ENCODE data around the gene CNTNAP5.

CNTNAP5 gene

DNA sequence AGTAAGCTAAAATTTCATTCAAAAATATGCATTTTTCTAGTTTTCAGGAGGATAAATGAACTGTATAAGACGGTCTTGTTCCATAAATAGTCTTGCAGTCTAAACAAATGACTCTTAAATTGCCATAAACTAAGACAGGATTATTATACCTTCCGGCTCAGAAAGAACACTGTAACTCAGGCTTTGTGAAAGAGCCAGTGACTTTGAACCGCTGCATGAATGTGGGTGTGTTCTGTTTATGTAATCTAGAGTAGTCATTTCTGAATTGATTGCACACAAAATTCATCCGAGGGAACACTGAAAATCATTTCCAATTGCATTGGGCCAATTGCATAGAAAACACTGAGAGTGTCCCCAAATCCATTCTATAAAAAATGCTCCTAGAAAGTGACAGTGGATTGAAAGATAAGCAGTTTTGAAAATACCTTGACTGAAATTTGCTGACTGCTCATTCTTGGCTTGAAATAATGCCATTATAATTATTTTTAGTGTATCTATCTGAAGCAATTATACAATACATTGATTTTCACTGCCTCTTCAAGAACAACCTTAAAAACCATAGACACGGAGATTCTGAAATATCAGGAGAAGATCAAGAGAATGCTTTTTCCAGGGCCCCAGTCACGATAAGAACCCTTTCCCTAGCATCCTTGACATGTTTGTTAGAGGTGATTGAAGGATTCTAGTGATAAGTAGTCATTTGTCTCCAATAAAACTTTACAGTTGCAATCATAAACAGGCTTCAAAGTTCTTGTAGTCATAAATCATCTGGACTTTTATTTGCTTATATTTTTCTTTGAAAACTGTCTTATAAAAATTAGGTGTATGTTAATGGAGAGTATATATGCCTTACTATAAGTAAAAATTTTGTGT, 55.4 kb downstream of the CNTNAP5 start:
- Histone ChIP-seq H3K9me3 (ENCODE audit: low read length) (no peaks in the 10 kb centered on the region), H2AFZ (ENCODE audit: low read depth, low read length) (no peak overlapping the region), H3K4me1 (ENCODE audit: insufficient read depth, low read length) (no peaks in the 10 kb centered on the region), H3K4me3 (ENCODE audit: low read length) (no peak overlapping the region), H3K36me3 (ENCODE audit: insufficient read depth, low read length) (no peaks in the 10 kb centered on the region), H3K27me3 (ENCODE audit: insufficient read depth, low read length) (no peaks in the 10 kb centered on the region)

DNA sequence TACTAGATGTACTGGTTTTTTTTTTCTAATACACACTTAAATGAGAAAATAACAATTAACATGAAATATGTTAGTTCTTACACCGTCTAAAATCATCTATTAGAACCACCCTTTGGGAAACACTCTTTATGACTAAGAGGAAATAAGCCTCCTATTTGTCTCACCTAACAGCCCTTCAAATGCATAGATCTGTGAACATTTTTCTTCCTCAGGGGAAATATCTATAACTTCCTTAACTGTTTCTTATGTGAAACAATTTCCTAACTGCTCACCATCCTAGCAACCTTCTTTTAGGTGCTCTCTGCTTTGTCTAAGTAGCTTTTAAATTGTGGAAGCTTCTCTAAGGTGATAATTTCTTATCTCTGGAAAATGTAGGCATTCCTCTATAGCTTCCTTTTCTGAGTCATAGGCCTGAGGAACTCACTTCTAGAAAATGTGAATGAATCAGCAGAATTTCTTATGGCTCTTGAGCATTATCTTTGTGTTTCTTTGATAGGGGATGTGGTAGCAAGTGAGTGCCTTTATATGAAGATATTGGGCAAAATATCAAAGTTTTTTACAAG, 56.1 kb downstream of the CNTNAP5 start:
- Histone ChIP-seq H3K4me3 (ENCODE audit: low read length) (no peak overlapping the region), H2AFZ (ENCODE audit: low read depth, low read length) (no peak overlapping the region), H3K36me3 (ENCODE audit: insufficient read depth, low read length) (no peaks in the 10 kb centered on the region), H3K4me1 (ENCODE audit: insufficient read depth, low read length) (no peaks in the 10 kb centered on the region), H3K9me3 (ENCODE audit: low read length) (no peaks in the 10 kb centered on the region), H3K27me3 (ENCODE audit: insufficient read depth, low read length) (no peaks in the 10 kb centered on the region)

DNA sequence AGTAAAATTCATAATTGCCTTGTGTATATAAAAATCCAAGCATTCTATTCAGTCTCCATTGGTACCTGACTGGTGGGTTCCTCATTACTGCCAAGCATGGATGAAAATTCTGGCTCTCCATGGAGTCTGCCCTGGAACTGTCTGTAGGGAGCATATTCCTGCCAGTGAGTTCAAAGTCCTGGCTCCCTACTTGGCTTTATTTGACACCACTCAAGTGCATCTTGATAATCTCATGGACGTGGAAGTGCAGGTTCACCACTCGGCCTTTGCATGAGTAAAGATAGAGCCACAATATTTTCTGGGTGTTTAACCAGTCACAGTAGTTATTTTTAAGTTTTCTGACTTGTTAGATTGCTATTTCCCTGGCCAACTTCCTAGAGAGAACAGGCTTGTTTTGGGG, 63.5 kb downstream of the CNTNAP5 start:
- Histone ChIP-seq H3K27me3 (ENCODE audit: insufficient read depth, low read length) (no peaks in the 10 kb centered on the region), H3K4me1 (ENCODE audit: insufficient read depth, low read length) (no peaks in the 10 kb centered on the region), H3K9me3 (ENCODE audit: low read length) (no peaks in the 10 kb centered on the region), H3K36me3 (ENCODE audit: insufficient read depth, low read length) (no peaks in the 10 kb centered on the region), H3K4me3 (ENCODE audit: low read length) (no peak overlapping the region), H2AFZ (ENCODE audit: low read depth, low read length) (no peak overlapping the region)

DNA sequence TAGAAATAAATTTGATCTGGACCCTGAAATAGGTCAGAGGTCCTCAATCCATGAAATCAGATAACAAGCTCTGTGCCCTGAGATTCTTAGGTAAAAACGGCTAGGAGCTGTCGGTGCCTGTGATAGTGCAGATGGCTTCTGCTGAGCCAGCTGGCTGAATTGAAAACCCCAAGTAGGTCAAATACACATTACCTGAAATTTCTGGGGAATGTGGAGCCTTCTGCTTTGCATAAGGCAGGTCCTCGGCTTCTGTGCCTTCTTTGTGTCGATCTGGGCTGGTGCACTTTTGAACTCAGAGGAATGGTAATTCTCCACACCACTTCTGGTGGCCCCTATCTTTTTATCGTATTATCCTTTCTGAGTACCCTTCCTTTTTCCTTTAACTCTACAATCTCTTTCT, 66.6 kb downstream of the CNTNAP5 start:
- Histone ChIP-seq H3K27me3 (ENCODE audit: insufficient read depth, low read length) (no peaks in the 10 kb centered on the region), H2AFZ (ENCODE audit: low read depth, low read length) (no peak overlapping the region), H3K9me3 (ENCODE audit: low read length) (no peaks in the 10 kb centered on the region), H3K4me3 (ENCODE audit: low read length) (no peak overlapping the region), H3K4me1 (ENCODE audit: insufficient read depth, low read length) (no peaks in the 10 kb centered on the region), H3K36me3 (ENCODE audit: insufficient read depth, low read length) (no peaks in the 10 kb centered on the region)

DNA sequence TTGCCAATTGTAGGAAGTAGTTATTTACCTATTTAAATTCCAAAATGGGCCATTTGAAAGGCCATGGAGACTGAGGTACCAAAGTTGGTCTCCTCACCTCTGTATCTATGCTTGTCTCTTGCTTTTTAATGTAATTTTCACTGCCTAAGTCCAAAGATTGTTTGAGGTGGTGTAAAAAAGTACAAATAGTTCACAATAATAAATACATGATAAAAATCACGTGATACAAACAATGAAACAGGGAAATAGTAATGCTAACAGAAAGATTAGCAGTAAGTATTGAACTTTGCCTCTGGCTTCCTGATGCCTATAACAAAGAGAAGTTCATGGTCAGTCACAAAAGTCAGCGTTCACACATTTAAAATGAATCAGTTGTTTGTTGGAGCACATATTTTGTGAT, 67.6 kb downstream of the CNTNAP5 start:
- Histone ChIP-seq H3K9me3 (ENCODE audit: low read length) (no peaks in the 10 kb centered on the region), H3K4me3 (ENCODE audit: low read length) (no peak overlapping the region), H3K27me3 (ENCODE audit: insufficient read depth, low read length) (no peaks in the 10 kb centered on the region), H3K4me1 (ENCODE audit: insufficient read depth, low read length) (no peaks in the 10 kb centered on the region), H2AFZ (ENCODE audit: low read depth, low read length) (no peak overlapping the region), H3K36me3 (ENCODE audit: insufficient read depth, low read length) (no peaks in the 10 kb centered on the region)

DNA sequence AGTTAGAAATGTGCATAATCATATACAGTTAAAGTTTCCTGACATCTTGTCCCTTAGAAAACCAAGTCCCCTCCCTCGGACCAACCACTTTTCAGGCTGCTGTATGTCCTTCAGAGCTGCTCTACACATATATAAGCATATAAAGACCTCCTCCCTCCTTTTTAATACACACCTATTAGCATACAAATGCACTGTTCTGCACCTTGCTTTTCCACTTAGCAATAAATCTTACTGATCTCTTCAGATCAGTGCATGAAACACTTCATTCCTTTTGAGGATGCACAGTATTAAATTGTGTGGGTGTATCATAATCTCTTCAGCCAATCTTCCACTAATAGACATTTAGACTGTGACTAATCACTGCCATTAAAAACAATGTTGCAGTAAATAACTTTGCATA, 79.8 kb downstream of the CNTNAP5 start:
- H3K4me1 ChIP-seq (ENCODE audit: insufficient read depth, low read length), result no peaks in the 10 kb centered on the region
- H3K36me3 ChIP-seq (ENCODE audit: insufficient read depth, low read length), result no peaks in the 10 kb centered on the region
- H3K27me3 ChIP-seq (ENCODE audit: insufficient read depth, low read length), result no peaks in the 10 kb centered on the region
- no peaks in the 10 kb centered on the region for H3K9me3 ChIP-seq (ENCODE audit: low read length)
- H3K4me3 ChIP-seq (ENCODE audit: low read length), result no peak overlapping the region
- H2AFZ ChIP-seq (ENCODE audit: low read depth, low read length), result no peak overlapping the region

DNA sequence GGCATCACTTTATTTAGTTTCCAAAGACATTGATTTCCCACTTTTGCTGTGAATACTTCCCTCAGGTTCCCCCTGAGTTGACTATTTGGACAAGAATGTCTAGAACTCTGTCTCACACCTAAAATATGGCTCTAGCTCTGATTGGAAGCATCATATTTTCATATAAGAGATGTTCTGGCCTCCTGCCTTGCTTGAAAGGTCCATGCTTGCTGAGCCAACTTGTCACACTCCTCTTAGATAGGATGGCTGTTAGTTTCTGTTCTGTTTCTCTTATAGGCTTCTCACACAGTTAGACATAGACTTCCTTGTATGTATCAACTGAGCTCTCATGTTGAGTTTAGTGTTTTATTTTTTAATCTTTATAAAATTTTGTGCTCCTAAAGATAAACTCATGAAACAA, 87.1 kb downstream of the CNTNAP5 start:
- Histone ChIP-seq H3K36me3 (ENCODE audit: insufficient read depth, low read length) (no peaks in the 10 kb centered on the region), H2AFZ (ENCODE audit: low read depth, low read length) (no peak overlapping the region), H3K27me3 (ENCODE audit: insufficient read depth, low read length) (no peaks in the 10 kb centered on the region), H3K4me3 (ENCODE audit: low read length) (no peak overlapping the region), H3K4me1 (ENCODE audit: insufficient read depth, low read length) (no peaks in the 10 kb centered on the region), H3K9me3 (ENCODE audit: low read length) (no peaks in the 10 kb centered on the region)

DNA sequence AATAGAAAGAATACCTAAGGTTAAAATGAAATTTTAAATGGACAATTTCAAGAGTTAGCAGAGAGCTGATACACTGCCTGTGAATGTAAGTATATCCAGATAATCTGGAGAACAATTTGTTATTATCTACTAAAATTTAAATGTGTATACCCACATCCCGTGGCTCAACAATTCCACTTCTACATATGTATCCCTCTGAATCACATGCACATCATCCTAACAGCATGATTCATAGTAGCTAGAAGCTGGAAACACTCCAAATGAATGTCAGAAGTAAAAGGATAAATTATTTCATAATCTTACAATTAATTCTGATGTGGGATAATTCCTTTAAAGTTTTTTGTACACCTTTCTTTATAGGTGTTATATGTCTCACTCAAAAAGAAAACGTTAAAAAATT, 87.9 kb downstream of the CNTNAP5 start:
- Histone ChIP-seq H3K9me3 (ENCODE audit: low read length) (no peaks in the 10 kb centered on the region), H3K36me3 (ENCODE audit: insufficient read depth, low read length) (no peaks in the 10 kb centered on the region), H3K4me1 (ENCODE audit: insufficient read depth, low read length) (no peaks in the 10 kb centered on the region), H3K27me3 (ENCODE audit: insufficient read depth, low read length) (no peaks in the 10 kb centered on the region), H3K4me3 (ENCODE audit: low read length) (no peak overlapping the region), H2AFZ (ENCODE audit: low read depth, low read length) (no peak overlapping the region)

DNA sequence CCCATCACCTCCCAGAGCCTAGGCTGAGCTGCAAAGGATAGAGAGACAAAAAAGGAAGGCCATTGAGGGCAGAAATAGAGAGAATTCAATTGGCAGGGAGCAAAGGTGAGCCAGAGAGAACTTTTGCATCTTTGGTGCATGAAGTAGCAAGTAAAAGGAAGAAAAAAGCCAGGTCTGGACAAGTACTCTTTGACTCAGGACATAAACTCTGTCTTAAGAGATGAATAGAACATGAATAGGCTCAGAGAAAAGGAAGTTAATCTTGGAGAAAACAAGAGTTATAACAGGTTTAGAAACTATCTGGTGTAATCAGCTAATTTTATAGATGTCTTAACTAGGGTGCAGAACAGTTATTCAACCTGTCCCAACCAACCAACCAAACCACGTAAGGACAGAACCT, 95.2 kb downstream of the CNTNAP5 start:
- Histone ChIP-seq H3K9me3 (ENCODE audit: low read length) (no peaks in the 10 kb centered on the region), H3K36me3 (ENCODE audit: insufficient read depth, low read length) (no peaks in the 10 kb centered on the region), H3K27me3 (ENCODE audit: insufficient read depth, low read length) (no peaks in the 10 kb centered on the region), H2AFZ (ENCODE audit: low read depth, low read length) (no peak overlapping the region), H3K4me3 (ENCODE audit: low read length) (no peak overlapping the region), H3K4me1 (ENCODE audit: insufficient read depth, low read length) (no peaks in the 10 kb centered on the region)

DNA sequence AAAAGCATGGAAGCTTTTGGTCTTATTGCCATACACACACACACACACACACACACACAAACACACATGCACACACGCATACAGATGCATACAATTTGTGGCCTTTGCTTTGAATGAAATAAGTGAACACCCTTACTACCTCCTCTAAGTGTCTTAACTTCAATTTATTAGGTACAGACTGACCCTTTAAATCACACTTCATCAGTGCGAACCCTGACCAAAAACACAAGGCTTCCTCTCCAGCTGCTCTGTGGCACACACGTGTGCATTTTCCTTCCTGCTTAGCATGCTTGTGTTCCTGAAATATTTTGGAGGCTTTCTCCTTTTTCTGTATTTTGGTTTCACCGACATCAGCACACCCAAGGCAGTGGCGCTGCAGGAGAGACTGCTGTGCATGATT, 96.0 kb downstream of the CNTNAP5 start:
- Histone ChIP-seq H3K27me3 (ENCODE audit: insufficient read depth, low read length) (no peaks in the 10 kb centered on the region), H2AFZ (ENCODE audit: low read depth, low read length) (no peak overlapping the region), H3K4me1 (ENCODE audit: insufficient read depth, low read length) (no peaks in the 10 kb centered on the region), H3K36me3 (ENCODE audit: insufficient read depth, low read length) (no peaks in the 10 kb centered on the region), H3K4me3 (ENCODE audit: low read length) (no peak overlapping the region), H3K9me3 (ENCODE audit: low read length) (no peaks in the 10 kb centered on the region)

DNA sequence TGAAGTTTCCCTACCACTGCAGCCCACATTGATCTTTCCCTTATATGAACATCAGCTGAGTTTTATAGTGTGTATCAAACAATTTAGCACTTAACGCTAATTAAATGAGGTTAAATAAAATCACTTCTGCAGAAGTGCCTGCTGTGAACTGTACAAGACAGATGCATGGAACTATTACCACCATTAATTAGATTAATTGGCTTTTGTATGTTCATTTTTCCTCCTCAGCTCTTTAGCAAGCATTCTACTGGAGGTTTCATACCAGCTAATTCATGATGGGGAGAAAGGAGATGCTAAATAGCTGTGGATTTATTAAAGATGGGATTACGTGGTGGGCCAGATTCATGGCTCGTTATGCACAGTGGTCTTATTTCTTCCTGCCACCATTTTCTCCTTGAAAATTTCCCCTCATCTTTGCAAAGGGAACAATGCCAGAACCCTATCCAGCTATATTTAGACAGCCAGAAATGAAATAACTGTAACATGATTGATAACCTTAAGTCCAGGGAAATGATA, 96.7 kb downstream of the CNTNAP5 start:
- no peak overlapping the region for H3K4me3 ChIP-seq (ENCODE audit: low read length)
- no peaks in the 10 kb centered on the region for H3K27me3 ChIP-seq (ENCODE audit: insufficient read depth, low read length)
- H3K9me3 ChIP-seq (ENCODE audit: low read length), result no peaks in the 10 kb centered on the region
- H3K4me1 ChIP-seq (ENCODE audit: insufficient read depth, low read length), result no peaks in the 10 kb centered on the region
- H3K36me3 ChIP-seq (ENCODE audit: insufficient read depth, low read length), result no peaks in the 10 kb centered on the region
- H2AFZ ChIP-seq (ENCODE audit: low read depth, low read length), result no peak overlapping the region

DNA sequence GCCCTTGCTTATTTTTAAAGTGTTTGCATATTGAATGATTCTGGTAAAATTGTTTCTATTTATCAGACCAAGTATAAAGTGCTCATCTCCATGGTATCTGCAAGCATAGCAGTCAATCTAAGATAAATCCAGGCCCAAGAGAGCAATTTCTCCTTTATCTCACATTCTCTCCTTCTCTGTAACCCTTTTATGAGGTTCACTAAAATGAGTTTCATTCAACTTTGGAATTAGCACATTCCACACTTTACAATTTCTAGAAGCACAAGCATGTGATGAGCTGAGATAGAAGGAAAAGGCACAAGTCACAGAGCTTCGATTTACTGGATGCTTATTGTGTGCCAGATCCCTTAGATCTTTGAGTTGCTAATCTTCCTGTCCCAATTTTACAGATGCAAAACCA, 97.3 kb downstream of the CNTNAP5 start:
- no peaks in the 10 kb centered on the region for H3K9me3 ChIP-seq (ENCODE audit: low read length)
- no peak overlapping the region for H3K4me3 ChIP-seq (ENCODE audit: low read length)
- H3K36me3 ChIP-seq (ENCODE audit: insufficient read depth, low read length), result no peaks in the 10 kb centered on the region
- no peaks in the 10 kb centered on the region for H3K27me3 ChIP-seq (ENCODE audit: insufficient read depth, low read length)
- H2AFZ ChIP-seq (ENCODE audit: low read depth, low read length), result no peak overlapping the region
- H3K4me1 ChIP-seq (ENCODE audit: insufficient read depth, low read length), result no peaks in the 10 kb centered on the region

DNA sequence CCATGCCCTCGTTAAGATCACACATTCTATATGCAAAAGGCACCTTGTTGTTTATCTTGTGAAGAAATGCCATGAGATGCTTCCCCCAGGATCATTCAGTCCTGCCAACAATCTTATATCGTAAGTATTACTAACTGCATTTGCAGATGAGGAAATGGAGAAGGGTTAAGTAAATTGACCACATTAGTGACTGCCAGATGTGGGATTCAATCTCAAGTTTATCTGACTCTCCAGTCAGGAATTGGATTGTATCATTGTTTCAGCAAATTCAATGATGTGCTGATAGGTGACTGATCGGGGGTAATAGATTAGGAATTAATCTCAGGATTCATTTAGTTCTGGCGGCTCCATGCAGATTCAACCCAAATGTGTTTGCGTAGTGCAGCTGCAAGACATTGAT, 106.2 kb downstream of the CNTNAP5 start:
- no peak overlapping the region for H3K4me3 ChIP-seq (ENCODE audit: low read length)
- no peaks in the 10 kb centered on the region for H3K36me3 ChIP-seq (ENCODE audit: insufficient read depth, low read length)
- H3K4me1 ChIP-seq (ENCODE audit: insufficient read depth, low read length), result no peaks in the 10 kb centered on the region
- H2AFZ ChIP-seq (ENCODE audit: low read depth, low read length), result no peak overlapping the region
- H3K9me3 ChIP-seq (ENCODE audit: low read length), result no peaks in the 10 kb centered on the region
- no peaks in the 10 kb centered on the region for H3K27me3 ChIP-seq (ENCODE audit: insufficient read depth, low read length)
